ENCODE data around the gene PLPP1. TPM values are rescaled to one million over a fixed set of nuclear protein-coding genes. Genes with fewer than 3 reads are reported as not detected.

The PLPP1 gene
- total and polyA plus RNA-seq, 5 donors, result 79.8 to 150 (median 96.3) TPM

DNA sequence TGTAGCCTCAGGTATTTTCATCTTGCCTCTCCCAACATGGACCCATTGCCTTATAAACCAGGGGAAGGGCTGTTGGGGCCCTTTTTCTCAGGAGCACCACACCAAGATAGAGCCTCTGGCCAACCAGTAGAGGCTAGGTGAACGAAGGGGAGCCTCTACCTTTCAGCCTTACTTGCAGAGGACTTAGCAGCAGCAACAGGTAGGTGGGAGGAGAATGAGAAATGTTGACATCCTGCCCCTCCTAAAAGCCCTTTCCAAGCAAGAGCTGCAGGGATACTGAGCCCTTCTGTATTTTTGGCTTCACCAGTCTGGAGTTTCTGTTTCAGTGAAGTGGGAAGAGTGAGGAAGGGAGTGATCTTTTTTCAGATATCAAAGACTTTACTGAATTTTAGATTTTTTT is 149.5 kb downstream of the PLPP1 start:
- no peak overlapping the region for H3K27ac ChIP-seq (ENCODE audit: low read length)
- no peak overlapping the region for H3K4me3 ChIP-seq (ENCODE audit: low read length)
- no peaks in the 10 kb centered on the region for H3K27me3 ChIP-seq (ENCODE audit: control insufficient read depth, insufficient read depth)
- DNase-seq (no peak), ATAC-seq (no peak)
- peaks cover 3% of the 10 kb centered on the region for H3K4me1 ChIP-seq (ENCODE audit: control insufficient read depth, insufficient read depth, low read length)
- H3K9me3 ChIP-seq (ENCODE audit: control insufficient read depth, low read length), result no peaks in the 10 kb centered on the region
- WGBS, result 100% methylated on average over 1 of the region's 1 CpG
- intact Hi-C loops (cut with DNase I), result no loop called here

DNA sequence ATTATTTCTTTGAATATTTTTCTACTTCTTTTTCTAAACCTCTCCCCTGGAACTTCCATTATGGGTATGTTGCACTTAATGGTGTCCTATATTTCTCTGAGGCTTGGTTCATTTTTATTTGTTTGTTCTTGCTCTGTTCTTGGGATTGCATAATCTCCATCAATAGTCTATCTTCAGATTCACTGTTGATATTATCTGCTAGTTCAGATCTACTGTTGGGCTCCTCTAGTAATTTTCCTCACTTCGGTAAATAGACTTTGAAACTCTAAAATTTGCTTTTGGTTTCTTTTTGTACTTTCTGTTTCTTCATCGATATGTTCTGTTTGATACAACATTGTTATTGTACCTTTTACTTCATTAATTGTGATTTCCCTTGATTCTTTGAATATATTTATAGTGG is 150.7 kb downstream of the PLPP1 start:
- Histone ChIP-seq H3K27me3 (ENCODE audit: control insufficient read depth, insufficient read depth) (no peaks in the 10 kb centered on the region), H3K9me3 (ENCODE audit: control insufficient read depth, low read length) (no peaks in the 10 kb centered on the region), H3K27ac (ENCODE audit: low read length) (no peak overlapping the region), H3K4me3 (ENCODE audit: low read length) (no peak overlapping the region), H3K4me1 (ENCODE audit: control insufficient read depth, insufficient read depth, low read length) (no peaks in the 10 kb centered on the region)
- WGBS, result 95% methylated on average over 2 of the region's 2 CpGs
- no peak for ATAC-seq
- no peak for DNase-seq
- intact Hi-C loops (cut with DNase I), result no loop called here

DNA sequence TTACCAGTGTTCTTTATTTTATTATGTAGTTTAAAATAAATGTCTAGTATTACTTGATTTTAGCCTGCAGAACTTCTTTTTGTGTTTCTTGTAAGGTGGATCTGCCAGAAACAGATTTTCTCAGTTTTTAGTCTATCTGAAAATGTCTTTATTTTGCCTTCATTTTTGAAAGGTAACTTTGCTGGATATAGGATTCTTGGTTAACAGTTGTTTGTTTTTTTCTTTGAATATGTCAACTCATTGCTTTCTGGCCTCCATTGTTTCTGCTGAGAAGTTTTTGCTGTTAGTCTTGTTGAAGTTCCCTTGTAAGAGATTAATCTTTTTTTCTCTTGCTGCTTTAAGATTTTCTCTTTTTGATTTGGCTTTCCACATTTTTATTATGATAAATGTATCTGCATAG is 151.5 kb downstream of the PLPP1 start:
- no peaks in the 10 kb centered on the region for H3K27me3 ChIP-seq (ENCODE audit: control insufficient read depth, insufficient read depth)
- H3K27ac ChIP-seq (ENCODE audit: low read length), result no peak overlapping the region
- H3K9me3 ChIP-seq (ENCODE audit: control insufficient read depth, low read length), result no peaks in the 10 kb centered on the region
- no peaks in the 10 kb centered on the region for H3K4me1 ChIP-seq (ENCODE audit: control insufficient read depth, insufficient read depth, low read length)
- ATAC-seq, result no peak
- no peak overlapping the region for H3K4me3 ChIP-seq (ENCODE audit: low read length)
- intact Hi-C loops (cut with DNase I), result no loop called here
- no peak for DNase-seq

DNA sequence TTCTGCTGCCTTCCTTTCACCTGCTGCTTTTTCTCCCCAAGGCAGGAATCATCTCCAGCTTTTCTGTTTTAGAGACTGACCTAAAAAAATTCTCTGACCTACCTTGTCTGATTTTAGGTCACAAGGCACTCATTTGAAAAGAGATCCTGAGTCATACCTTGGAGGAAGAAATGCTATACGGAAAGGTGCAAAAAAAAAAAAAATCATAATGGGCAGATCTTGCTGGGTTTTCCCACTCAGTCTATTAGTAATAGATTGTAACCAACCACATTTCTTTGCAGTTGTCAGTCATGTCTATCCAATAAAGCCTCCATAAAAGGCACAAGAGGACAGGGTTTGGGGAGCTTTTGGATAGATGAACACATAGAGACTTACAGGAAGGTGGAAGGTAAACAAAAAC is 157.0 kb downstream of the PLPP1 start:
- no peak for DNase-seq

More for the DNA sequence above, 157.0 kb downstream of the PLPP1 start:
- H3K4me3 ChIP-seq (ENCODE audit: low read length), result no peak overlapping the region
- H3K9me3 ChIP-seq (ENCODE audit: control insufficient read depth, low read length), result no peaks in the 10 kb centered on the region
- no peaks in the 10 kb centered on the region for H3K27me3 ChIP-seq (ENCODE audit: control insufficient read depth, insufficient read depth)
- 91% methylated on average over 1 of the region's 1 CpG for WGBS
- no peak for ATAC-seq
- no peaks in the 10 kb centered on the region for H3K4me1 ChIP-seq (ENCODE audit: control insufficient read depth, insufficient read depth, low read length)
- no peak overlapping the region for H3K27ac ChIP-seq (ENCODE audit: low read length)
- intact Hi-C loops (cut with DNase I), result no loop called here

Small RNAs within 50 kb of the gene (microRNA-seq; reads per million reads assigned to microRNA genes)
- gene MIR5687, result 0.42 to 2.7 reads per million in 2 donors

Other genes with a start within 250 kb of the PLPP1 start
- 10 to 100 TPM; 19.5 to 21.4 (median 20.5) TPM for gene DHX29, start 227.3 kb downstream of the PLPP1 start, total RNA-seq
- gene DHX29, start 227.3 kb downstream of the PLPP1 start, polyA plus RNA-seq, result 9.1 TPM
- gene MTREX, start 227.0 kb downstream of the PLPP1 start, total RNA-seq, result 10 to 100 TPM; 54.5 to 65.6 (median 63.1) TPM
- 22.2 TPM for gene MTREX, start 227.0 kb downstream of the PLPP1 start, polyA plus RNA-seq
- 10 to 100 TPM in 1 of 4 donors, 1 to 10 TPM in 3; 7.6 to 10.5 (median 8.8) TPM for gene SLC38A9, start 177.4 kb upstream of the PLPP1 start, total RNA-seq
- gene SLC38A9, start 177.4 kb upstream of the PLPP1 start, polyA plus RNA-seq, result 3.2 TPM
- not detected for gene DDX4, start 203.1 kb upstream of the PLPP1 start, total RNA-seq
- not detected for gene DDX4, start 203.1 kb upstream of the PLPP1 start, polyA plus RNA-seq

All from right cardiac atrium (tissue), 5 donors.